ENCODE measurements around the gene CHSY1.

DNA sequence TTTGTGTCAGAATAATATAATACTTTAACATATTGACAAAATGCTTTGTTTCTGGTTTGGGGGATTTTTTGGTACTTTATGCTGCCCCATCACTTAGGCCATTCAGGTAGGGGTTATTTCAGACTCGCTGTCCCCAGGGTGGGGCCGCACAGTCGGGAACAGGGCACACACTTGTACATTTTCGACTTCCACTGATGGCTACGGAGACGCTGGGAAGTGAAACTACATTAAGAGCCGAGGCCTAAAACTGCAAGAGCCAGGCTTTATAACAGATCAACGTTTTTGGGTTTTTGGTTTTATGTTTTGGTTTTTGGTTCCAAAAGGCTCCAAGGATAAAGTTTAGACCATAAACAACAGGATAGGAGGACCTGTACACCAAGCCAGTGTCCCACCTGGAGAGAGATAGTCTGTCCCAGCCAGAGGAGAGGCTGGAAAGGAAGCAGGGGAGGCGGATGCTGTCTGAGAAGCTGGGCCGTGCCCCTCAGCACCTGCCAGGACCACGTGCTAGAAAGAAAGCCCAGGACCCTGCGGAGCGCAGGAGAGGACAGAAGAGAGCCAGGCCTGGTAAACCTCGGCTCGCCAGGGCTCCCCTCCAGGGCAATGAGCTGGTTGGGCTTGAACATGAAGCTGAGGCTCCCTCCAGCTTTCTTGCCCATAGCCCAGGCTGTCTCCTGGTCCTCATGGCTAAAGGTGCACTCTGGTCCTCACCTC is 111.7 kb downstream of the CHSY1 start:
- TF ChIP-seq, protein P1, sequence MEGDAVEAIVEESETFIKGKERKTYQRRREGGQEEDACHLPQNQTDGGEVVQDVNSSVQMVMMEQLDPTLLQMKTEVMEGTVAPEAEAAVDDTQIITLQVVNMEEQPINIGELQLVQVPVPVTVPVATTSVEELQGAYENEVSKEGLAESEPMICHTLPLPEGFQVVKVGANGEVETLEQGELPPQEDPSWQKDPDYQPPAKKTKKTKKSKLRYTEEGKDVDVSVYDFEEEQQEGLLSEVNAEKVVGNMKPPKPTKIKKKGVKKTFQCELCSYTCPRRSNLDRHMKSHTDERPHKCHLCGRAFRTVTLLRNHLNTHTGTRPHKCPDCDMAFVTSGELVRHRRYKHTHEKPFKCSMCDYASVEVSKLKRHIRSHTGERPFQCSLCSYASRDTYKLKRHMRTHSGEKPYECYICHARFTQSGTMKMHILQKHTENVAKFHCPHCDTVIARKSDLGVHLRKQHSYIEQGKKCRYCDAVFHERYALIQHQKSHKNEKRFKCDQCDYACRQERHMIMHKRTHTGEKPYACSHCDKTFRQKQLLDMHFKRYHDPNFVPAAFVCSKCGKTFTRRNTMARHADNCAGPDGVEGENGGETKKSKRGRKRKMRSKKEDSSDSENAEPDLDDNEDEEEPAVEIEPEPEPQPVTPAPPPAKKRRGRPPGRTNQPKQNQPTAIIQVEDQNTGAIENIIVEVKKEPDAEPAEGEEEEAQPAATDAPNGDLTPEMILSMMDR (conservative IDR thresholded peaks at IDR 0.05; ENCODE audit: low read length), result no peak
- no peak for TF ChIP-seq EZH2phosphoT487 (IDR thresholded peaks at IDR 0.05; ENCODE audit: borderline replicate concordance)
